CD14-positive monocyte (primary cell): Measurements from ENCODE around the gene IL22RA1. TPM values are rescaled to one million over a fixed set of nuclear protein-coding genes. Genes with fewer than 3 reads are reported as not detected.

Experiments
- DNase-seq, 3 donors: peaks; one replicate each; pipeline ENCODE4 v3.0.0-alpha.2; 2011 to 2022
- H2AFZ ChIP-seq: 2 replicates; pipeline ENCODE4 v1.6.0; 2012; ENCODE audit warnings: mild to moderate bottlenecking, low read depth, low read length, inconsistent platforms; ENCODE audit not compliant: insufficient read depth, poor library complexity, severe bottlenecking
- H3K27ac ChIP-seq, 2 donors: 1 replicate in 1 of 2; 2 replicates in 1 of 2; pipeline ENCODE4 v1.5.1; 2012 to 2013; ENCODE audit warnings: low read length in 2 of 2, control low read depth in 1 of 2, inconsistent platforms in 1 of 2, low read depth in 1 of 2, mild to moderate bottlenecking in 1 of 2
- H3K27me3 ChIP-seq, 2 donors: one replicate each; pipeline versions ENCODE4 v1.6.0 to v1.6.1; 2011 to 2013; ENCODE audit warnings: low read length in 2 of 2; ENCODE audit not compliant: control insufficient read depth in 2 of 2, insufficient read depth in 2 of 2
- H3K36me3 ChIP-seq, 2 donors: replicated peaks in 1 of 2; 1 replicate in 1 of 2; 2 replicates in 1 of 2; pipeline versions ENCODE4 v1.5.1 to v1.6.1; 2012 to 2013; ENCODE audit warnings: low read length in 2 of 2, control low read depth in 1 of 2, inconsistent platforms in 1 of 2, mild to moderate bottlenecking in 1 of 2; ENCODE audit not compliant: insufficient read depth in 2 of 2, control insufficient read depth in 1 of 2
- H3K4me1 ChIP-seq, 2 donors: 1 replicate in 1 of 2; 2 replicates in 1 of 2; pipeline versions ENCODE4 v1.5.1 to v1.6.1; 2012 to 2013; ENCODE audit warnings: low read length in 2 of 2, control low read depth in 1 of 2, inconsistent platforms in 1 of 2, mild to moderate bottlenecking in 1 of 2, moderate library complexity in 1 of 2; ENCODE audit not compliant: insufficient read depth in 2 of 2, control insufficient read depth in 1 of 2
- H3K4me2 ChIP-seq: replicated peaks from 2 replicates; pipeline ENCODE3; 2012; ENCODE audit warnings: low read length, moderate library complexity, mild to moderate bottlenecking; ENCODE audit not compliant: poor library complexity, severe bottlenecking; ENCODE audit errors: extremely low read depth
- H3K4me3 ChIP-seq, 3 experiments: fragments of 200-600 bp in 1 of 3; sonication (generic) in 1 of 3; replicated peaks in 1 of 3; 1 replicate in 2 of 3; 2 replicates in 1 of 3; pipeline ENCODE4 v1.5.1; 2011 to 2013; ENCODE audit warnings: low read length in 3 of 3, mild to moderate bottlenecking in 3 of 3, control low read depth in 2 of 3, low read depth in 2 of 3, inconsistent platforms in 1 of 3, moderate library complexity in 1 of 3
- H3K79me2 ChIP-seq: 2 replicates; pipeline ENCODE4 v1.6.0; 2012; ENCODE audit warnings: mild to moderate bottlenecking, control low read depth, inconsistent platforms, low read length, moderate library complexity; ENCODE audit not compliant: insufficient read depth
- H3K9ac ChIP-seq: 2 replicates; pipeline ENCODE4 v1.6.0; 2017; ENCODE audit warnings: low read length, mild to moderate bottlenecking; ENCODE audit not compliant: insufficient read depth, poor library complexity, severe bottlenecking
- H3K9me3 ChIP-seq, 2 donors: replicated peaks in 1 of 2; 1 replicate in 1 of 2; 2 replicates in 1 of 2; pipeline versions ENCODE4 v1.5.1 to v1.6.1; 2012 to 2013; ENCODE audit warnings: low read length in 2 of 2, control low read depth in 1 of 2; ENCODE audit not compliant: control insufficient read depth in 1 of 2, insufficient read depth in 1 of 2
- H4K20me1 ChIP-seq: 2 replicates; pipeline ENCODE4 v1.6.0; 2012; ENCODE audit warnings: mild to moderate bottlenecking, low read length, control low read depth, moderate library complexity; ENCODE audit not compliant: insufficient read depth
- H3K27ac Mint-ChIP-seq, 7 donors: one replicate each; pipeline ENCODE4 v1.8.0; 2020; ENCODE audit warnings: mild to moderate bottlenecking in 7 of 7, mixed read lengths in 7 of 7, moderate library complexity in 6 of 7, inconsistent platforms in 2 of 7
- H3K27me3 Mint-ChIP-seq, 3 donors: one replicate each; pipeline ENCODE4 v1.8.0; 2021 to 2022; ENCODE audit warnings: low read depth in 3 of 3, mild to moderate bottlenecking in 3 of 3, mixed read lengths in 3 of 3, moderate library complexity in 3 of 3, inconsistent platforms in 1 of 3
- H3K36me3 Mint-ChIP-seq, 2 donors: one replicate each; pipeline ENCODE4 v1.8.0; 2020; ENCODE audit warnings: mixed read lengths in 2 of 2, inconsistent platforms in 1 of 2, mild to moderate bottlenecking in 1 of 2
- H3K4me1 Mint-ChIP-seq: one replicate; pipeline ENCODE4 v1.8.0; 2020; ENCODE audit warnings: mild to moderate bottlenecking, mixed read lengths
- H3K4me3 Mint-ChIP-seq, 2 donors: one replicate each; pipeline ENCODE4 v1.8.0; 2020; ENCODE audit warnings: mild to moderate bottlenecking in 2 of 2, mixed read lengths in 2 of 2, moderate library complexity in 1 of 2
- H3K9me3 Mint-ChIP-seq, 7 donors: one replicate each; pipeline ENCODE4 v1.8.0; 2020 to 2022; ENCODE audit warnings: mixed read lengths in 7 of 7, mild to moderate bottlenecking in 6 of 7, moderate library complexity in 6 of 7, inconsistent platforms in 2 of 7
- WGBS: methylation state at CpG from one replicate; pipeline ENCODE4 v1.1.5; 2013; ENCODE audit warnings: missing lambda C conversion rate; ENCODE audit not compliant: insufficient coverage; 5-methylcytosine and 5-hydroxymethylcytosine counted together
- intact Hi-C, 2 donors: fragments of 100-400 bp; cut with micrococcal nuclease; formaldehyde crosslinking; loops; one replicate each; pipeline versions ENCODE4 v1.15.0 to v1.15.1; 2023
- polyA minus RNA-seq: library from RNA; depleted of rRNA, polyadenylated mRNA; stranded (reverse); fragments of >200 nt; gene quantifications from 2 replicates; pipeline ENCODE4 v1.2.3, GENCODE V29; 2012
- polyA plus RNA-seq, 3 donors: library from polyadenylated mRNA; depleted of rRNA in 1 of 3; unstranded in 2 of 3; stranded (reverse) in 1 of 3; fragments of 300-500 nt in 2 of 3; fragments of >200 nt in 1 of 3; fragmentation: Illumina TruSeq in 2 of 3; gene quantifications; 1 replicate in 2 of 3; 2 replicates in 1 of 3; pipeline ENCODE4 v1.2.3, GENCODE V29; 2012 to 2021
- total RNA-seq, 12 experiments: library from RNA in 1 of 12; stranded (reverse) in 1 of 12; fragments of 120-200 nt in 1 of 12; gene quantifications; one replicate each; pipeline ENCODE4 v1.2.4 and lab custom pipeline; 2013 to 2026; ENCODE audit warnings: mixed read lengths in 6 of 12, inconsistent platforms in 1 of 12
- TF ChIP-seq, protein P1 (sequence below): fragments of 200-600 bp; IDR thresholded peaks from one replicate; pipeline ENCODE4 v1.8.0; 2022; ENCODE audit warnings: antibody characterized with exemption, mild to moderate bottlenecking

Gene IL22RA1, protein sequence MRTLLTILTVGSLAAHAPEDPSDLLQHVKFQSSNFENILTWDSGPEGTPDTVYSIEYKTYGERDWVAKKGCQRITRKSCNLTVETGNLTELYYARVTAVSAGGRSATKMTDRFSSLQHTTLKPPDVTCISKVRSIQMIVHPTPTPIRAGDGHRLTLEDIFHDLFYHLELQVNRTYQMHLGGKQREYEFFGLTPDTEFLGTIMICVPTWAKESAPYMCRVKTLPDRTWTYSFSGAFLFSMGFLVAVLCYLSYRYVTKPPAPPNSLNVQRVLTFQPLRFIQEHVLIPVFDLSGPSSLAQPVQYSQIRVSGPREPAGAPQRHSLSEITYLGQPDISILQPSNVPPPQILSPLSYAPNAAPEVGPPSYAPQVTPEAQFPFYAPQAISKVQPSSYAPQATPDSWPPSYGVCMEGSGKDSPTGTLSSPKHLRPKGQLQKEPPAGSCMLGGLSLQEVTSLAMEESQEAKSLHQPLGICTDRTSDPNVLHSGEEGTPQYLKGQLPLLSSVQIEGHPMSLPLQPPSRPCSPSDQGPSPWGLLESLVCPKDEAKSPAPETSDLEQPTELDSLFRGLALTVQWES
- not detected for total RNA-seq (2013)
- not detected for polyA plus RNA-seq
- not detected in 2 replicates for polyA minus RNA-seq
- total RNA-seq (lab: John Stamatoyannopoulos, UW), result 0 to 1.0 (median 0) reads per million in 11 experiments

DNA sequence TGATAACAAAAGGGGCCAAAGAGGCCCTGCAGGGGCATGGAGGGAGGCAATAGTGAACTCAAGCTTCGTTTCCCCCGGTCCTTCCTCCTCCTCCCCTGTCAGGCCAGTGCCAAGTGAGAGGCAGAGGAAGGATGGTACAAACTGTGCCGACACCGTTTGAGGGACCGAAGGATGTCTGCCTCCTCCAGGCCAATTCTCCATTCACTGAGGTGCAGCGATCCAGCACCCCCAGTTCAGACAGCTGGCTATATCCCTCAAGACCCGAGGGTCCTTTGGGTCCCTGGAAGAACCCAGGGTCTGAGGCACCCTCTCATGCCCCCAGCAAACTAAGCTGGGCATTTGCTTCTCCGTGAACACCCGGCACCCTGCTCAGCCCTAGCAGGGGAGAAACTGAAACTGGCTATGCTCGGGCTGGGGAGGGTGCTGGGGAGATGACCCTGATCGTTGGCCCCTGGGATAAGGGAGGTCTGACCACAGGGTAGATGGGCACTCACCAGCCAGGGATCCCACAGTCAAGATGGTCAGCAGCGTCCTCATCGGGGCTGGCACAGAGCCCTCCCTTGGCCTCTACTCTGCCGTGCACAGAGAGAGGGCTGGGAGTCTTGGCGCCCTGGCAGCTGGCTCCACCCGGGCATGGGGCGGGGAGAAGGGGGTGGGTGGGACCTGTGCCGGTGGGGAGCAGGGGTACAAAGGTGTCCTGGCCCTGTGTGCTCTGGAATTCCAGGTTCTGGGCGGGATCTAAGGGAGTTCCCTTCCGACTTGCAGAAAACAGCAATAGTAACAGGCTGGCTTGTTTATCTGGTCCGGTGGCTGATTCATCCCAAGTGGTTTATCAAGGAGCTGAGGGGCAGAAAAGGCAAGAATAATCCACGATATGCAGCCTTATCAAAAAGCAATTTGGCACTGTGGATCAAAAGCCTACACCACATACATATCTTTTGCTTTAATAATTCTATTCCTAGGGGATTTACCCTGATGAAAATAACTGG lies at the start of gene IL22RA1:
TSS of gene IL22RA1 (minus strand) at position 595 of the 989 bp plus-strand sequence. CDS start at position 537, 58 bp downstream.
- peaks cover 11 to 14% (median 12%) of the 10 kb centered on the region in 3 donors for H3K27me3 Mint-ChIP-seq
- Histone ChIP-seq H3K36me3 (no peaks in the 10 kb centered on the region), H3K4me2 (no peak within 1 kb of the TSS), H3K4me1 (no peaks in the 10 kb centered on the region), H3K9me3 (no peaks in the 10 kb centered on the region), H3K79me2 (no peaks in the 10 kb centered on the region), H3K27ac (no peak within 1 kb of the TSS), H3K9ac (no peak within 1 kb of the TSS), H3K27me3 (no peaks in the 10 kb centered on the region), H4K20me1 (no peaks in the 10 kb centered on the region), H2AFZ (no peak within 1 kb of the TSS), H3K4me3 (no peak within 1 kb of the TSS)
- H3K4me3 Mint-ChIP-seq, result no peak within 1 kb of the TSS
- H3K4me1 Mint-ChIP-seq, result no peaks in the 10 kb centered on the region
- H3K27ac Mint-ChIP-seq, result no peak within 1 kb of the TSS
- no peak for DNase-seq
- H3K36me3 Mint-ChIP-seq, result no peaks in the 10 kb centered on the region
- TF ChIP-seq, protein P1, sequence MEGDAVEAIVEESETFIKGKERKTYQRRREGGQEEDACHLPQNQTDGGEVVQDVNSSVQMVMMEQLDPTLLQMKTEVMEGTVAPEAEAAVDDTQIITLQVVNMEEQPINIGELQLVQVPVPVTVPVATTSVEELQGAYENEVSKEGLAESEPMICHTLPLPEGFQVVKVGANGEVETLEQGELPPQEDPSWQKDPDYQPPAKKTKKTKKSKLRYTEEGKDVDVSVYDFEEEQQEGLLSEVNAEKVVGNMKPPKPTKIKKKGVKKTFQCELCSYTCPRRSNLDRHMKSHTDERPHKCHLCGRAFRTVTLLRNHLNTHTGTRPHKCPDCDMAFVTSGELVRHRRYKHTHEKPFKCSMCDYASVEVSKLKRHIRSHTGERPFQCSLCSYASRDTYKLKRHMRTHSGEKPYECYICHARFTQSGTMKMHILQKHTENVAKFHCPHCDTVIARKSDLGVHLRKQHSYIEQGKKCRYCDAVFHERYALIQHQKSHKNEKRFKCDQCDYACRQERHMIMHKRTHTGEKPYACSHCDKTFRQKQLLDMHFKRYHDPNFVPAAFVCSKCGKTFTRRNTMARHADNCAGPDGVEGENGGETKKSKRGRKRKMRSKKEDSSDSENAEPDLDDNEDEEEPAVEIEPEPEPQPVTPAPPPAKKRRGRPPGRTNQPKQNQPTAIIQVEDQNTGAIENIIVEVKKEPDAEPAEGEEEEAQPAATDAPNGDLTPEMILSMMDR, result no peak
- WGBS, result 91% methylated on average over 10 of the region's 22 CpGs
- intact Hi-C loops, result no loop called here
- H3K9me3 Mint-ChIP-seq, result peaks cover 0 to 5% (median 0%) of the 10 kb centered on the region in 7 donors
